ENCODE measurements around the gene ZNF341. TPM values are rescaled to one million over a fixed set of nuclear protein-coding genes. Genes with fewer than 3 reads are reported as not detected.
A peak's percentile ranks its signal among the peaks of the same experiment; 100 is the strongest.

The ZNF341 gene
- total and polyA plus RNA-seq, 9 of the 15 experiments (the other 6 are each of a cell fraction or from before 2014, with no cell fraction given) = 0.08 to 2.6 (median 1.0) TPM

- no peak for DNase-seq (ENCODE audit: extremely low read depth in 1 of 4, low spot score in 3 of 4)
- H3K9ac ChIP-seq (ENCODE audit: insufficient read depth in 1 of 2, low read depth in 2 of 2, low read length in 2 of 2) = peak overlapping the region in 1 of 2 experiments; percentile 6; a peak in 1 of 4 replicates
- no peak for FAIRE-seq
- no peaks in the 10 kb centered on the region for H3K27me3 ChIP-seq (ENCODE audit: control insufficient read depth in 2 of 2, insufficient read depth in 2 of 2, low read length in 2 of 2)
- TF ChIP-seq GATAD2A (IDR thresholded peaks at IDR 0.05) = no peak
- no peak for TF ChIP-seq GTF2B (IDR thresholded peaks at IDR 0.05; ENCODE audit: extremely low read depth, insufficient read length)
- TF ChIP-seq JUND (IDR thresholded peaks at IDR 0.05; ENCODE audit: borderline replicate concordance, low read depth, low read length) = no peak
- no peak for TF ChIP-seq JUND (tag; IDR thresholded peaks at IDR 0.05; ENCODE audit: borderline replicate concordance, low read depth, low read length)
- TF ChIP-seq E2F3 (CRISPR knock-in tag; IDR thresholded peaks at IDR 0.05) = no peak
- no peak for TF ChIP-seq ZNF644 (tag; IDR thresholded peaks at IDR 0.05; ENCODE audit: low read depth)
- TF ChIP-seq ETV6 (IDR thresholded peaks at IDR 0.05; ENCODE audit: borderline replicate concordance in 1 of 2, low read depth in 2 of 2, low read length in 1 of 2) = no peak
- no peak for TF ChIP-seq ETV6 (CRISPR knock-in tag; IDR thresholded peaks at IDR 0.05; ENCODE audit: borderline replicate concordance)
- no peak for TF ChIP-seq SAFB2 (IDR thresholded peaks at IDR 0.05; ENCODE audit: borderline replicate concordance, low read depth, low read length, severe bottlenecking)
- no peak for TF ChIP-seq GABPB1 (CRISPR knock-in tag; IDR thresholded peaks at IDR 0.05)
- H3K4me1 ChIP-seq (replicated peaks in 1 of 2; ENCODE audit: control insufficient read depth in 2 of 2, insufficient read depth in 2 of 2, low read length in 2 of 2) = peaks cover 3 to 9% of the 10 kb centered on the region in 2 experiments; a peak in 4 of 5 replicates
- 28% methylated on average over 9 of the region's 9 CpGs for WGBS (ENCODE audit: insufficient coverage, low coverage, missing lambda C conversion rate)
- intact Hi-C loops (cut with micrococcal nuclease) (loop anchor here (10.0 kb wide), 2 partner anchors 128 to 268 kb away; no protein-coding TSS in a partner anchor), in situ Hi-C loops (cut with MboI) (no loop called here)
- no peaks in the 10 kb centered on the region for H3K79me2 ChIP-seq (ENCODE audit: control insufficient read depth, insufficient read depth, low read length)
- BruUV-seq (replicated peaks) = no TSS peak
- CTCF ChIA-PET (ENCODE audit: low intra/inter-chr PET ratio) = no interaction called here
- H3K36me3 ChIP-seq (ENCODE audit: control insufficient read depth, insufficient read depth, low read length) = no peaks in the 10 kb centered on the region
- ATAC-seq = no peak
- H4K20me1 ChIP-seq (replicated peaks; ENCODE audit: control insufficient read depth, insufficient read depth, low read length) = no peaks in the 10 kb centered on the region
- no peaks in the 10 kb centered on the region for H3K9me1 ChIP-seq (ENCODE audit: control insufficient read depth, insufficient read depth, low read length)
- POLR2A ChIA-PET = interaction anchor here (1.1 kb wide), 1 partner anchor 14 kb away, joined by 3 read pairs; no protein-coding TSS in a partner anchor
- H3K27ac ChIP-seq (ENCODE audit: extremely low read depth, low read depth, low read length) = no peak overlapping the region
- H3K4me2 ChIP-seq (ENCODE audit: insufficient read depth, low read length) = no peak overlapping the region
- H2AFZ ChIP-seq (ENCODE audit: low read depth, low read length) = no peak overlapping the region
- no peaks in the 10 kb centered on the region for H3K9me3 ChIP-seq (replicated peaks; ENCODE audit: control insufficient read depth, insufficient read depth, low read depth, low read length)
- H3K4me3 ChIP-seq = no peak overlapping the region
Observed at GRCh38 chr20:33796263-33796906, 64.6 kb downstream of the ZNF341 start.

All from K562 (cell line).